ENCODE measurements around the gene PAPPA.

Gene PAPPA

GRCh38 chr9:116394894-116395698 lies 241.5 kb downstream of the PAPPA start:
- Histone ChIP-seq H3K9me3 (ENCODE audit: low read length) (no peaks in the 10 kb centered on the region), H3K27me3 (ENCODE audit: control insufficient read depth in 1 of 2, insufficient read depth in 2 of 2, low read length in 2 of 2) (no peaks in the 10 kb centered on the region), H3K4me3 (ENCODE audit: low read depth in 1 of 2, low read length in 2 of 2) (no peak overlapping the region), H3K27ac (ENCODE audit: low read depth, low read length) (no peak overlapping the region), H3K4me1 (ENCODE audit: insufficient read depth, low read length) (no peaks in the 10 kb centered on the region), H3K36me3 (ENCODE audit: insufficient read depth, low read length) (no peaks in the 10 kb centered on the region), H3K9ac (ENCODE audit: low read length) (no peak overlapping the region)

GRCh38 chr9:116395699-116396037 lies 242.1 kb downstream of the PAPPA start:
- H3K9ac ChIP-seq (ENCODE audit: low read length) = no peak overlapping the region
- H3K27ac ChIP-seq (ENCODE audit: low read depth, low read length) = no peak overlapping the region
- no peaks in the 10 kb centered on the region for H3K36me3 ChIP-seq (ENCODE audit: insufficient read depth, low read length)
- no peaks in the 10 kb centered on the region for H3K4me1 ChIP-seq (ENCODE audit: insufficient read depth, low read length)
- H3K4me3 ChIP-seq (ENCODE audit: low read depth in 1 of 2, low read length in 2 of 2) = no peak overlapping the region
- H3K9me3 ChIP-seq (ENCODE audit: low read length) = no peaks in the 10 kb centered on the region
- no peaks in the 10 kb centered on the region for H3K27me3 ChIP-seq (ENCODE audit: control insufficient read depth in 1 of 2, insufficient read depth in 2 of 2, low read length in 2 of 2)

- Histone ChIP-seq H3K4me3 (ENCODE audit: low read depth in 1 of 2, low read length in 2 of 2) (no peak overlapping the region), H3K27ac (ENCODE audit: low read depth, low read length) (no peak overlapping the region), H3K36me3 (ENCODE audit: insufficient read depth, low read length) (no peaks in the 10 kb centered on the region), H3K9me3 (ENCODE audit: low read length) (no peaks in the 10 kb centered on the region), H3K4me1 (ENCODE audit: insufficient read depth, low read length) (no peaks in the 10 kb centered on the region), H3K9ac (ENCODE audit: low read length) (no peak overlapping the region), H3K27me3 (ENCODE audit: control insufficient read depth in 1 of 2, insufficient read depth in 2 of 2, low read length in 2 of 2) (no peaks in the 10 kb centered on the region)
These were observed 249.6 kb downstream of the PAPPA start for GRCh38 chr9:116403171-116403570.

- Histone ChIP-seq H3K27ac (ENCODE audit: low read depth, low read length) (no peak overlapping the region), H3K4me3 (ENCODE audit: low read depth in 1 of 2, low read length in 2 of 2) (no peak overlapping the region), H3K9me3 (ENCODE audit: low read length) (no peaks in the 10 kb centered on the region), H3K36me3 (ENCODE audit: insufficient read depth, low read length) (no peaks in the 10 kb centered on the region), H3K9ac (ENCODE audit: low read length) (no peak overlapping the region), H3K4me1 (ENCODE audit: insufficient read depth, low read length) (no peaks in the 10 kb centered on the region), H3K27me3 (ENCODE audit: control insufficient read depth in 1 of 2, insufficient read depth in 2 of 2, low read length in 2 of 2) (no peaks in the 10 kb centered on the region)
These were observed 250.6 kb downstream of the PAPPA start for GRCh38 chr9:116404228-116404627.

- Histone ChIP-seq H3K4me3 (ENCODE audit: low read depth in 1 of 2, low read length in 2 of 2) (no peak overlapping the region), H3K4me1 (ENCODE audit: insufficient read depth, low read length) (no peaks in the 10 kb centered on the region), H3K27me3 (ENCODE audit: control insufficient read depth in 1 of 2, insufficient read depth in 2 of 2, low read length in 2 of 2) (no peaks in the 10 kb centered on the region), H3K9me3 (ENCODE audit: low read length) (no peaks in the 10 kb centered on the region), H3K36me3 (ENCODE audit: insufficient read depth, low read length) (no peaks in the 10 kb centered on the region), H3K9ac (ENCODE audit: low read length) (no peak overlapping the region), H3K27ac (ENCODE audit: low read depth, low read length) (no peak overlapping the region)
These were observed 251.7 kb downstream of the PAPPA start for GRCh38 chr9:116405321-116405720.

- Histone ChIP-seq H3K9ac (ENCODE audit: low read length) (no peak overlapping the region), H3K36me3 (ENCODE audit: insufficient read depth, low read length) (no peaks in the 10 kb centered on the region), H3K4me3 (ENCODE audit: low read depth in 1 of 2, low read length in 2 of 2) (no peak overlapping the region), H3K27ac (ENCODE audit: low read depth, low read length) (no peak overlapping the region), H3K27me3 (ENCODE audit: control insufficient read depth in 1 of 2, insufficient read depth in 2 of 2, low read length in 2 of 2) (no peaks in the 10 kb centered on the region), H3K9me3 (ENCODE audit: low read length) (no peaks in the 10 kb centered on the region), H3K4me1 (ENCODE audit: insufficient read depth, low read length) (no peaks in the 10 kb centered on the region)
These were observed 252.9 kb downstream of the PAPPA start for GRCh38 chr9:116406469-116406868.

GRCh38 chr9:116409129-116409528 lies 255.5 kb downstream of the PAPPA start:
- Histone ChIP-seq H3K4me3 (ENCODE audit: low read depth in 1 of 2, low read length in 2 of 2) (no peak overlapping the region), H3K27me3 (ENCODE audit: control insufficient read depth in 1 of 2, insufficient read depth in 2 of 2, low read length in 2 of 2) (no peaks in the 10 kb centered on the region), H3K9me3 (ENCODE audit: low read length) (no peaks in the 10 kb centered on the region), H3K4me1 (ENCODE audit: insufficient read depth, low read length) (no peaks in the 10 kb centered on the region), H3K9ac (ENCODE audit: low read length) (no peak overlapping the region), H3K27ac (ENCODE audit: low read depth, low read length) (no peak overlapping the region), H3K36me3 (ENCODE audit: insufficient read depth, low read length) (no peaks in the 10 kb centered on the region)

- no peaks in the 10 kb centered on the region for H3K4me1 ChIP-seq (ENCODE audit: insufficient read depth, low read length)
- no peaks in the 10 kb centered on the region for H3K27me3 ChIP-seq (ENCODE audit: control insufficient read depth in 1 of 2, insufficient read depth in 2 of 2, low read length in 2 of 2)
- H3K36me3 ChIP-seq (ENCODE audit: insufficient read depth, low read length) = no peaks in the 10 kb centered on the region
- no peak overlapping the region for H3K4me3 ChIP-seq (ENCODE audit: low read depth in 1 of 2, low read length in 2 of 2)
- no peaks in the 10 kb centered on the region for H3K9me3 ChIP-seq (ENCODE audit: low read length)
- no peak overlapping the region for H3K27ac ChIP-seq (ENCODE audit: low read depth, low read length)
- no peak overlapping the region for H3K9ac ChIP-seq (ENCODE audit: low read length)
These were observed 256.0 kb downstream of the PAPPA start for GRCh38 chr9:116409638-116410037.

- no peaks in the 10 kb centered on the region for H3K4me1 ChIP-seq (ENCODE audit: insufficient read depth, low read length)
- H3K9ac ChIP-seq (ENCODE audit: low read length) = no peak overlapping the region
- no peak overlapping the region for H3K27ac ChIP-seq (ENCODE audit: low read depth, low read length)
- H3K36me3 ChIP-seq (ENCODE audit: insufficient read depth, low read length) = no peaks in the 10 kb centered on the region
- no peak overlapping the region for H3K4me3 ChIP-seq (ENCODE audit: low read depth in 1 of 2, low read length in 2 of 2)
- no peaks in the 10 kb centered on the region for H3K27me3 ChIP-seq (ENCODE audit: control insufficient read depth in 1 of 2, insufficient read depth in 2 of 2, low read length in 2 of 2)
- H3K9me3 ChIP-seq (ENCODE audit: low read length) = no peaks in the 10 kb centered on the region
These were observed 257.9 kb downstream of the PAPPA start for GRCh38 chr9:116411506-116411905.

- Histone ChIP-seq H3K9me3 (ENCODE audit: low read length) (no peaks in the 10 kb centered on the region), H3K27me3 (ENCODE audit: control insufficient read depth in 1 of 2, insufficient read depth in 2 of 2, low read length in 2 of 2) (no peaks in the 10 kb centered on the region), H3K4me3 (ENCODE audit: low read depth in 1 of 2, low read length in 2 of 2) (no peak overlapping the region)
These were observed 260.8 kb downstream of the PAPPA start for GRCh38 chr9:116414374-116414773.

GRCh38 chr9:116416421-116416820 lies 262.8 kb downstream of the PAPPA start:
- Histone ChIP-seq H3K27ac (ENCODE audit: low read depth, low read length) (no peak overlapping the region), H3K27me3 (ENCODE audit: control insufficient read depth in 1 of 2, insufficient read depth in 2 of 2, low read length in 2 of 2) (no peaks in the 10 kb centered on the region), H3K9ac (ENCODE audit: low read length) (no peak overlapping the region), H3K4me1 (ENCODE audit: insufficient read depth, low read length) (no peaks in the 10 kb centered on the region), H3K4me3 (ENCODE audit: low read depth in 1 of 2, low read length in 2 of 2) (no peak overlapping the region), H3K9me3 (ENCODE audit: low read length) (no peaks in the 10 kb centered on the region), H3K36me3 (ENCODE audit: insufficient read depth, low read length) (no peaks in the 10 kb centered on the region)

More at GRCh38 chr9:116414374-116414773, 260.8 kb downstream of the PAPPA start:
- Histone ChIP-seq H3K36me3 (ENCODE audit: insufficient read depth, low read length) (no peaks in the 10 kb centered on the region), H3K27ac (ENCODE audit: low read depth, low read length) (no peak overlapping the region), H3K4me1 (ENCODE audit: insufficient read depth, low read length) (no peaks in the 10 kb centered on the region), H3K9ac (ENCODE audit: low read length) (no peak overlapping the region)

GRCh38 chr9:116417464-116417863 lies 263.9 kb downstream of the PAPPA start:
- Histone ChIP-seq H3K27ac (ENCODE audit: low read depth, low read length) (no peak overlapping the region), H3K4me1 (ENCODE audit: insufficient read depth, low read length) (no peaks in the 10 kb centered on the region), H3K4me3 (ENCODE audit: low read depth in 1 of 2, low read length in 2 of 2) (no peak overlapping the region), H3K9ac (ENCODE audit: low read length) (no peak overlapping the region), H3K36me3 (ENCODE audit: insufficient read depth, low read length) (no peaks in the 10 kb centered on the region), H3K27me3 (ENCODE audit: control insufficient read depth in 1 of 2, insufficient read depth in 2 of 2, low read length in 2 of 2) (no peaks in the 10 kb centered on the region), H3K9me3 (ENCODE audit: low read length) (no peaks in the 10 kb centered on the region)

Data from muscle layer of colon (tissue), 2 donors.